ENCODE results near the gene CCDC88B.

The CCDC88B gene

DNA sequence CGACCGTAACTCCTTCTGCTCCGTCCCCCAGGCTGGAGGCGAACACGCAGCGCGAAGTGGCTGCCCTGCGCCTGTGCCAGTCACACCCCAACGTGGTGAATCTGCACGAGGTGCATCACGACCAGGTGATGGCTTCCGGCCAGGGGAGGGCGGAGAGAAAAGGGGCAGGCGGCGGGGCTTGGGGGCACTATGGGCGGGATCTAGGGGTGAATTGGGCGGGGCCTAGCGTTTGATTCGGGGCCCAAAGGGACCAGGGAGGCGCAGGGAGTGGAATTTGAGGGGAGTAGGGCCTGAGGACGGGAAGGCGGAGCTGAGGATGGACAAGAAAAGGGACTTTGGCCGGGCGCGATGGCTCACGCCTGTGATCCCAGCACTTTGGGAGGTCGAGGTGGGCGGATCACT is 28.7 kb downstream of the CCDC88B start:
- Mint-ChIP-seq H3K36me3 (ENCODE audit: low read depth) (peaks cover 46% of the 10 kb centered on the region), H3K9me3 (no peaks in the 10 kb centered on the region), H3K27me3 (ENCODE audit: low read depth, poor library complexity) (no peaks in the 10 kb centered on the region), H3K4me3 (no peak overlapping the region), H3K4me1 (peaks cover 13% of the 10 kb centered on the region), H3K27ac (no peak overlapping the region)
- TF ChIP-seq, protein P1, sequence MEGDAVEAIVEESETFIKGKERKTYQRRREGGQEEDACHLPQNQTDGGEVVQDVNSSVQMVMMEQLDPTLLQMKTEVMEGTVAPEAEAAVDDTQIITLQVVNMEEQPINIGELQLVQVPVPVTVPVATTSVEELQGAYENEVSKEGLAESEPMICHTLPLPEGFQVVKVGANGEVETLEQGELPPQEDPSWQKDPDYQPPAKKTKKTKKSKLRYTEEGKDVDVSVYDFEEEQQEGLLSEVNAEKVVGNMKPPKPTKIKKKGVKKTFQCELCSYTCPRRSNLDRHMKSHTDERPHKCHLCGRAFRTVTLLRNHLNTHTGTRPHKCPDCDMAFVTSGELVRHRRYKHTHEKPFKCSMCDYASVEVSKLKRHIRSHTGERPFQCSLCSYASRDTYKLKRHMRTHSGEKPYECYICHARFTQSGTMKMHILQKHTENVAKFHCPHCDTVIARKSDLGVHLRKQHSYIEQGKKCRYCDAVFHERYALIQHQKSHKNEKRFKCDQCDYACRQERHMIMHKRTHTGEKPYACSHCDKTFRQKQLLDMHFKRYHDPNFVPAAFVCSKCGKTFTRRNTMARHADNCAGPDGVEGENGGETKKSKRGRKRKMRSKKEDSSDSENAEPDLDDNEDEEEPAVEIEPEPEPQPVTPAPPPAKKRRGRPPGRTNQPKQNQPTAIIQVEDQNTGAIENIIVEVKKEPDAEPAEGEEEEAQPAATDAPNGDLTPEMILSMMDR (IDR thresholded peaks at IDR 0.05), result no peak
- DNase-seq, result no peak

- H3K9me3 Mint-ChIP-seq, result no peaks in the 10 kb centered on the region
- peaks cover 13% of the 10 kb centered on the region for H3K4me1 Mint-ChIP-seq
- no peak overlapping the region for H3K4me3 Mint-ChIP-seq
- H3K36me3 Mint-ChIP-seq (ENCODE audit: low read depth), result peaks cover 40% of the 10 kb centered on the region
- no peak overlapping the region for H3K27ac Mint-ChIP-seq
- TF ChIP-seq, protein P1 (IDR thresholded peaks at IDR 0.05), result no peak
- DNase-seq, result no peak
- peaks cover 4% of the 10 kb centered on the region for H3K27me3 Mint-ChIP-seq (ENCODE audit: low read depth, poor library complexity)
Measured at GRCh38 chr11:64369440-64370421, 29.7 kb downstream of the CCDC88B start.

- peaks cover 13% of the 10 kb centered on the region for H3K4me1 Mint-ChIP-seq
- H3K27me3 Mint-ChIP-seq (ENCODE audit: low read depth, poor library complexity), result peaks cover 8% of the 10 kb centered on the region
- H3K27ac Mint-ChIP-seq, result no peak overlapping the region
- TF ChIP-seq, protein P1 (IDR thresholded peaks at IDR 0.05), result no peak
- peaks cover 26% of the 10 kb centered on the region for H3K36me3 Mint-ChIP-seq (ENCODE audit: low read depth)
- no peak for DNase-seq
- H3K9me3 Mint-ChIP-seq, result no peaks in the 10 kb centered on the region
- no peak overlapping the region for H3K4me3 Mint-ChIP-seq
Measured at GRCh38 chr11:64371201-64371600, 31.2 kb downstream of the CCDC88B start.

DNA sequence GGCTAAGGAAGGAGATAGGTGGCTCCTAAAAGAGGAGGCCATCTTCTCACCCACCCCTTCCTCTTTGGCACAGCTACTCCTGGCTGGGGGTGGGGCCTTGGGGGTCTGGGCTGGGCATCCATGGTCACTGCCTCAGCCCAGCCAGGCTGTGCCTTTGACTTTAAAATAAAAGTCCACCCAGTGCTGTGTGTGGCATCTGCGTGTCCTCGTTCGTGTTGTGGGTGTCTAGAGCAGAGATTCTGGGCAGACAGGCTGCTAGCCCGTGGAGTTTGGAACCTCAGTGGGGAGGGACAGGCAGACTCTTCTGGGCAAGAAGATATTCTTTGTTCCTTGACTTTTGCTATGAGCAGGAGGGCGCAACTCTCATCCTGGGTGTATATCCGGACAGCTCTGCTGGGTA is 32.0 kb downstream of the CCDC88B start:
- H3K36me3 Mint-ChIP-seq (ENCODE audit: low read depth), result peaks cover 19% of the 10 kb centered on the region
- H3K9me3 Mint-ChIP-seq, result no peaks in the 10 kb centered on the region
- no peak overlapping the region for H3K27ac Mint-ChIP-seq
- H3K4me3 Mint-ChIP-seq, result no peak overlapping the region
- no peak for DNase-seq
- TF ChIP-seq, protein P1 (IDR thresholded peaks at IDR 0.05), result no peak
- H3K4me1 Mint-ChIP-seq, result peaks cover 13% of the 10 kb centered on the region
- H3K27me3 Mint-ChIP-seq (ENCODE audit: low read depth, poor library complexity), result peaks cover 8% of the 10 kb centered on the region

DNA sequence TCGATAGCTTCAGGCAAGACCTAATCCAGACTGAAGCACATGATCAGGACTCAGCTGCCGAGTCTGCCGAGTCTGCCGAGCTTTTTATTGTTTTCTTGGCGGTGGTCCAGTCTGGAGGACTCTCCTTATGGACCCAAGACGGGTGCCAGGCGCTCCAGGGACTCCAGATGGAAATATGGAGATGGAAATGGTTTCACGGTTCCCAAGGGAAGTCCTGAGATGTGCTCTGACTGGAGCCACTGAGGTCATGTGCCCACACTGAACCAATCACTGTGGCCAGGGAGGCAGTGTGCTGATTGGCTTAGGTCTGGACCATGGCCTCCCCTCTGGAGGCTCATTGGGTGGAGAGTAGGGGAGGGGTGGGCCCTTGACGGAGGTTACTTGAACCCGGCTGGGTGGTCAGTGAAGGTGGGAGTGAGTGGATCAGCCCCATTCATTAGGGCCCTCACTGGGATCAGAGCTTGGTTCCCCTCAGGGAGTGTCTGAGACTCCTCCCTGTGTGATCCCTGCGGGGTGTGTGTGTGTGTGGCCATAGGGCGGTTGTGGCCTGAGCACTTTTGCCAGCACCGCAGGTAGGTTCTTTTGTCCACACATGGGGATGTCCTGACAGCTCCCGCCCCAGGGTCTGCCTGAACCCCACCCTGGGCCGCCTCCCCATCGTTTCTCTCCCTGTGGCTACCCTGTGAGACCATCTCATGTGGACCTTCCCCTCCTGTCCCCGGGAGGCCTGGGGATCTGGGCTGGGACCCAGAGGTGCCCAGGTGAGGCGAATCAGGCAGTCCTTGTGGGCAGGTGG is 33.0 kb downstream of the CCDC88B start:
- H3K36me3 Mint-ChIP-seq (ENCODE audit: low read depth), result peaks cover 13% of the 10 kb centered on the region
- no peak for DNase-seq
- H3K27me3 Mint-ChIP-seq (ENCODE audit: low read depth, poor library complexity), result peaks cover 8% of the 10 kb centered on the region
- H3K9me3 Mint-ChIP-seq, result no peaks in the 10 kb centered on the region
- H3K27ac Mint-ChIP-seq, result no peak overlapping the region
- no peak overlapping the region for H3K4me3 Mint-ChIP-seq
- peaks cover 13% of the 10 kb centered on the region for H3K4me1 Mint-ChIP-seq
- TF ChIP-seq, protein P1 (IDR thresholded peaks at IDR 0.05), result no peak

Measured in nephron progenitor cell (in vitro differentiated cells).